H1 (cell line): Measurements from ENCODE around the gene CTBP2. TPM values are rescaled to one million over a fixed set of nuclear protein-coding genes. Genes with fewer than 3 reads are reported as not detected.

Experiments
- CBX8 ChIP-seq: fragments of 300-800, 300-1000 bp; sonication (generic); IDR thresholded peaks from 2 replicates; pipeline ENCODE4 v1.7.1; 2016; ENCODE audit warnings: low read depth, low read length, borderline replicate concordance
- FOSL1 ChIP-seq: IDR thresholded peaks from 2 replicates; pipeline ENCODE4 v1.6.1; 2011; ENCODE audit warnings: mild to moderate bottlenecking, low read depth, low read length, moderate library complexity; ENCODE audit not compliant: insufficient read depth
- KDM4A ChIP-seq: IDR thresholded peaks from one replicate; pipeline ENCODE4 v1.7.1; 2012; ENCODE audit warnings: low read depth, mild to moderate bottlenecking, moderate library complexity, low read length, inconsistent platforms; ENCODE audit not compliant: severe bottlenecking
- TCF12 ChIP-seq: IDR thresholded peaks from 2 replicates; pipeline ENCODE4 v1.6.1; 2011; ENCODE audit warnings: low read depth, mild to moderate bottlenecking, low read length
- polyA plus RNA-seq, 7 experiments: library from polyadenylated mRNA; depleted of rRNA in 3 of 7; stranded (reverse) in 5 of 7; unstranded in 2 of 7; fragments of >200 nt in 5 of 7; fragments of 200-250 nt in 2 of 7; gene quantifications; 1 replicate in 5 of 7; 2 replicates in 1 of 7; 4 replicates in 1 of 7; pipeline versions ENCODE4 v1.2.1 to v1.2.3, GENCODE V29; 2011 to 2013; ENCODE audit warnings: missing spikeins in 2 of 7, mixed read lengths in 2 of 7
- total RNA-seq: library from RNA; stranded (reverse); fragmentation: NEBNext Ultra II Directional; extraction: Animal tissue kit (Norgen Biotek cat#: 25700); gene quantifications from 2 replicates; pipeline ENCODE4 v1.2.1, GENCODE V29; 2021

CTBP2 gene
- total and polyA plus RNA-seq, 2 of the 8 experiments (the other 6 are each of a cell fraction or from before 2014, with no cell fraction given), result 208 to 221 TPM

- TF ChIP-seq CBX8, result no peak
- no peak for TF ChIP-seq KDM4A
- no peak for TF ChIP-seq TCF12
- no peak for TF ChIP-seq FOSL1
Measured at GRCh38 chr10:125041856-125042506, 118.4 kb downstream of the CTBP2 start (continued).
